Vagina (tissue), 2 donors: ENCODE measurements around the gene CHRDL1. TPM values are rescaled to one million over a fixed set of nuclear protein-coding genes. Genes with fewer than 3 reads are reported as not detected.
A peak's percentile ranks its signal among the peaks of the same experiment; 100 is the strongest.

ENCODE experiments used
- DNase-seq, 2 donors: peaks; one replicate each; pipeline ENCODE4 v3.0.0-alpha.2; 2017; ENCODE audit errors: extremely low spot score in 2 of 2
- H3K27ac ChIP-seq: fragments of 200-600 bp; sonication (generic); one replicate; pipeline ENCODE4 v1.5.1; 2019
- H3K27me3 ChIP-seq: fragments of 200-600 bp; sonication (generic); one replicate; pipeline ENCODE4 v1.5.1; 2019
- H3K36me3 ChIP-seq, 2 donors: fragments of 200-600 bp; sonication (generic); one replicate each; pipeline ENCODE4 v1.5.1; 2017 to 2019
- H3K4me1 ChIP-seq: fragments of 200-600 bp; sonication (generic); one replicate; pipeline ENCODE4 v1.5.1; 2019
- H3K4me3 ChIP-seq, 2 donors: fragments of 200-600 bp; sonication (generic); 1 replicate in 1 of 2; 2 replicates in 1 of 2; pipeline ENCODE4 v1.5.1; 2016 to 2019
- H3K9me3 ChIP-seq: fragments of 200-600 bp; sonication (generic); one replicate; pipeline ENCODE4 v1.5.1; 2019
- POLR2A ChIP-seq, 2 donors: fragments of 450-650 bp; IDR thresholded peaks; one replicate each; pipeline ENCODE4 v1.6.1; 2017; ENCODE audit warnings: antibody characterized with exemption in 2 of 2, mild to moderate bottlenecking in 2 of 2, moderate library complexity in 2 of 2
- POLR2AphosphoS5 ChIP-seq, 2 donors: sonication (generic); formaldehyde crosslinking; IDR thresholded peaks; one replicate each; pipeline ENCODE4 v1.9.0; 2017; ENCODE audit warnings: antibody characterized with exemption in 2 of 2, mild to moderate bottlenecking in 2 of 2, low read depth in 1 of 2; ENCODE audit not compliant: insufficient read depth in 1 of 2
- intact Hi-C: fragments of 100-400 bp; cut with DNase I; formaldehyde crosslinking; loops from one replicate; pipeline ENCODE4 v1.15.1; 2023
- total RNA-seq: library from RNA; depleted of rRNA; stranded (reverse); fragments of >200 nt; gene quantifications from one replicate; pipeline ENCODE4 v1.2.3, GENCODE V29; 2016
- TF ChIP-seq, protein P1 (sequence below), 3 experiments: fragments of 450-650 bp in 2 of 3; fragments of 200-600 bp in 1 of 3; sonication (generic) in 1 of 3; IDR thresholded peaks; one replicate each; pipeline ENCODE4 v1.5.1; 2017 to 2019; ENCODE audit warnings: antibody characterized with exemption in 3 of 3, mild to moderate bottlenecking in 2 of 3, moderate library complexity in 2 of 3

The CHRDL1 gene
- total RNA-seq, 1 donor from 2014 or later, result 36.8 TPM

DNA sequence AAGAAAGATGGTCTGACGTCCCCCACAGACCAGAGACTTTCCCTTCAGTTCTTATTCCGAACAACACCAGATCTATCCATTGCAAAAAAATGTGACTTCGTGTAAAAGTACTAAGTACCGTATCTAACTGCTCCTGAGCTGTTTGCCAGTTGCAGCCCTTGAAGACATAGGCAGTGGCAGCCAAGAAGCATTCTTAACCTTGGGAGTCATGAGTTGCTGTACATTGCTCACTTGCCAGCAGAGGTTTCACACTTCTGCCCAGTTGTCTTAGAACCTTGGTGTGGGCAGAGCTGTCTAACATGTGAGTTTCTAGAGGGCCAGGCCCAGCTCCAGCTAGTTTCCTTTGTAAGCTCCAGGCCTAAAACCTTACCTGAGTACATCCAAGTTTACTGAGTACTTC is 10.5 kb upstream of the CHRDL1 start:
- Histone ChIP-seq H3K27ac (no peak overlapping the region), H3K36me3 (no peaks in the 10 kb centered on the region), H3K27me3 (no peaks in the 10 kb centered on the region), H3K4me3 (no peak overlapping the region), H3K4me1 (no peaks in the 10 kb centered on the region), H3K9me3 (no peaks in the 10 kb centered on the region)
- no peak for DNase-seq
- intact Hi-C loops, result no loop called here
- TF ChIP-seq, protein P1, sequence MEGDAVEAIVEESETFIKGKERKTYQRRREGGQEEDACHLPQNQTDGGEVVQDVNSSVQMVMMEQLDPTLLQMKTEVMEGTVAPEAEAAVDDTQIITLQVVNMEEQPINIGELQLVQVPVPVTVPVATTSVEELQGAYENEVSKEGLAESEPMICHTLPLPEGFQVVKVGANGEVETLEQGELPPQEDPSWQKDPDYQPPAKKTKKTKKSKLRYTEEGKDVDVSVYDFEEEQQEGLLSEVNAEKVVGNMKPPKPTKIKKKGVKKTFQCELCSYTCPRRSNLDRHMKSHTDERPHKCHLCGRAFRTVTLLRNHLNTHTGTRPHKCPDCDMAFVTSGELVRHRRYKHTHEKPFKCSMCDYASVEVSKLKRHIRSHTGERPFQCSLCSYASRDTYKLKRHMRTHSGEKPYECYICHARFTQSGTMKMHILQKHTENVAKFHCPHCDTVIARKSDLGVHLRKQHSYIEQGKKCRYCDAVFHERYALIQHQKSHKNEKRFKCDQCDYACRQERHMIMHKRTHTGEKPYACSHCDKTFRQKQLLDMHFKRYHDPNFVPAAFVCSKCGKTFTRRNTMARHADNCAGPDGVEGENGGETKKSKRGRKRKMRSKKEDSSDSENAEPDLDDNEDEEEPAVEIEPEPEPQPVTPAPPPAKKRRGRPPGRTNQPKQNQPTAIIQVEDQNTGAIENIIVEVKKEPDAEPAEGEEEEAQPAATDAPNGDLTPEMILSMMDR (IDR thresholded peaks at IDR 0.05), result no peak
- TF ChIP-seq POLR2A (IDR thresholded peaks at IDR 0.05) (no peak), POLR2AphosphoS5 (IDR thresholded peaks at IDR 0.05; ENCODE audit: insufficient read depth in 1 of 2, low read depth in 1 of 2) (no peak)

DNA sequence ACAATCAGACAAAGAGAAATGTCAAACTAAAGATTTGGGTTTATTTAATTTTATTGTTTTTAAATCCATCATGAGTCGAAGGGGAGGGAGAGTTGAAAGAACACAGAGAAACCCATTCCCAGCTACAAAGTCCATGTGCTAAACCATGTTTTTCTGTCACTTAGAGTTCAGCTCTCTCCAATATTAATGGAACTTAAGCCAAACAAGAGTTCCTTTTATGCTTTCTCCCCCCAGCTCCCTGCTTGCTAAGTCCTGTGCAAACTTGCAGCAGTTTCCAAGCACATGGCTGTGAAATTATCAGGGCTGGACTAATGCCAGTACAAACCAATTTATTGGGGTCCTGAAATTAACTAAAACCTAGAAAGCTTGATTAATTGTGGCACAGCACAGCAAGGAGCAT is 9.7 kb upstream of the CHRDL1 start:
- DNase-seq, result no peak
- H3K27me3 ChIP-seq, result no peaks in the 10 kb centered on the region
- H3K9me3 ChIP-seq, result no peaks in the 10 kb centered on the region
- no peaks in the 10 kb centered on the region for H3K4me1 ChIP-seq
- H3K36me3 ChIP-seq, result no peaks in the 10 kb centered on the region
- no peak overlapping the region for H3K27ac ChIP-seq
- intact Hi-C loops, result no loop called here
- H3K4me3 ChIP-seq, result no peak overlapping the region
- TF ChIP-seq POLR2A (IDR thresholded peaks at IDR 0.05) (no peak), POLR2AphosphoS5 (IDR thresholded peaks at IDR 0.05; ENCODE audit: insufficient read depth in 1 of 2, low read depth in 1 of 2) (no peak)
- TF ChIP-seq, protein P1 (IDR thresholded peaks at IDR 0.05), result no peak

DNA sequence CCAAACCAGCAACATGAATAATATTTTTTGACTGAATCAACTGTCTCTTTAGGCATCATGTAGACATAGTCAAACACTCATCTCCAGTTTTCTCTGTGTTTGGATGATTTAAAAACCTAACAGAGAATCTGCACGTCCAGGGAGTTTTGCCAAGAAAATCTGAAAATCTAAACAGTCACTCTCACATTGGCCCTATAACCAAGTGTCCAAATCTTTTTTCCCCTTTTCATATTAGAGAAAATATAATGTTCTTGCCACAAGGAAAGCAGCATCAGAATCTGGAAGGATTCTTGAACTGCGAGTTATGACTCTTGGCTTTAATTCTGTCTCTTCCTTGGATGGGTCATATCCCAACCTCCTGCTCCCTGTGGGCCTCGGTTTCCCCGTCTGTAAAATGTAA is 8.8 kb upstream of the CHRDL1 start:
- Histone ChIP-seq H3K27ac (no peak overlapping the region), H3K4me1 (no peaks in the 10 kb centered on the region)
- intact Hi-C loops, result no loop called here

DNA sequence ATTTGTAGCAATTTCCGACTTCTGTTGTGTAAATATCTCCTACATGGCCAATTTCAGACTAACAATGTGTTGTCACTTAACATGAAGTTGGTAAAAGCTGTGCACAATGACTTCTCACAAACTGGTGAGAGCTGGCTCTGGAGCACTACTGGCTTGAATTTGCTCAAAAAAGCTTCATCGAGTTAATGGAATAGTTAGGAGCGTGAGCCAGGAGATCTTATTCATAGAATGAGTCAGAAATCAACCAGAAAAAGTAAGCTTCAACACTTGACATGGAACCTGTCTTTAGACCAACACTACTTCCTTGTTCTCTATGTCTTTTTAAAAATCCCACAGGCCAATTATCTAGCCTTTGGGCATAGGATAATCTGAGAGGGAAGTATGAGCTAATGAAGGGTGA is 7.9 kb upstream of the CHRDL1 start:
- Histone ChIP-seq H3K27ac (no peak overlapping the region), H3K27me3 (no peaks in the 10 kb centered on the region), H3K9me3 (no peaks in the 10 kb centered on the region), H3K4me3 (no peak overlapping the region), H3K36me3 (no peaks in the 10 kb centered on the region), H3K4me1 (no peaks in the 10 kb centered on the region)
- DNase-seq, result no peak
- TF ChIP-seq POLR2AphosphoS5 (IDR thresholded peaks at IDR 0.05; ENCODE audit: insufficient read depth in 1 of 2, low read depth in 1 of 2), result no peak
- TF ChIP-seq, protein P1 (IDR thresholded peaks at IDR 0.05), result no peak
- no peak for TF ChIP-seq POLR2A (IDR thresholded peaks at IDR 0.05)
- intact Hi-C loops, result no loop called here

More for the DNA sequence above, 8.8 kb upstream of the CHRDL1 start:
- Histone ChIP-seq H3K36me3 (no peaks in the 10 kb centered on the region), H3K9me3 (no peaks in the 10 kb centered on the region), H3K4me3 (no peak overlapping the region), H3K27me3 (no peaks in the 10 kb centered on the region)
- TF ChIP-seq POLR2AphosphoS5 (IDR thresholded peaks at IDR 0.05; ENCODE audit: insufficient read depth in 1 of 2, low read depth in 1 of 2) (no peak), POLR2A (IDR thresholded peaks at IDR 0.05) (no peak)
- TF ChIP-seq, protein P1 (IDR thresholded peaks at IDR 0.05), result no peak
- no peak for DNase-seq

DNA sequence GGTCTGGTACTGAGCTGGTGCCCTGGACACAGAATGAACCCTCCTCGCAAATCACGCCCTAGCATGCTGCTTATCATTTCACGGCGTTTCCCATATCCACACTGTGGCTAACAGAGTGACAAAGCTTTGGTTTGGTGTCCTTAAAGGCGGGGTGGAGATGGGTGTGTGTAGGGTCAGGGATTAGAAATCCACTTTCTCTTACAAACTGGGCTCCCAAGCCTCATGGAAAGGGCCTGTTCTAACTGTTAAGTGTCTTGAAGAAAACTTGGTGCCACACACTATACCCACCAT is 735 bp upstream of the CHRDL1 start:
- H3K36me3 ChIP-seq, result no peaks in the 10 kb centered on the region
- no peak overlapping the region for H3K27ac ChIP-seq
- no peaks in the 10 kb centered on the region for H3K9me3 ChIP-seq
- H3K4me1 ChIP-seq, result no peaks in the 10 kb centered on the region
- H3K4me3 ChIP-seq, result peak overlapping the region in 1 of 2 donors; percentile 32
- DNase-seq, result no peak
- TF ChIP-seq, protein P1 (IDR thresholded peaks at IDR 0.05), result no peak
- TF ChIP-seq POLR2AphosphoS5 (IDR thresholded peaks at IDR 0.05; ENCODE audit: insufficient read depth in 1 of 2, low read depth in 1 of 2), result no peak
- no peak for TF ChIP-seq POLR2A (IDR thresholded peaks at IDR 0.05)
- H3K27me3 ChIP-seq, result no peaks in the 10 kb centered on the region
- intact Hi-C loops, result no loop called here
